ENCODE measurements around the gene LRRFIP1. TPM values are rescaled to one million over a fixed set of nuclear protein-coding genes. Genes with fewer than 3 reads are reported as not detected.

The LRRFIP1 gene
- total RNA-seq, 2 experiments from 2014 or later, result 242 to 248 TPM

DNA sequence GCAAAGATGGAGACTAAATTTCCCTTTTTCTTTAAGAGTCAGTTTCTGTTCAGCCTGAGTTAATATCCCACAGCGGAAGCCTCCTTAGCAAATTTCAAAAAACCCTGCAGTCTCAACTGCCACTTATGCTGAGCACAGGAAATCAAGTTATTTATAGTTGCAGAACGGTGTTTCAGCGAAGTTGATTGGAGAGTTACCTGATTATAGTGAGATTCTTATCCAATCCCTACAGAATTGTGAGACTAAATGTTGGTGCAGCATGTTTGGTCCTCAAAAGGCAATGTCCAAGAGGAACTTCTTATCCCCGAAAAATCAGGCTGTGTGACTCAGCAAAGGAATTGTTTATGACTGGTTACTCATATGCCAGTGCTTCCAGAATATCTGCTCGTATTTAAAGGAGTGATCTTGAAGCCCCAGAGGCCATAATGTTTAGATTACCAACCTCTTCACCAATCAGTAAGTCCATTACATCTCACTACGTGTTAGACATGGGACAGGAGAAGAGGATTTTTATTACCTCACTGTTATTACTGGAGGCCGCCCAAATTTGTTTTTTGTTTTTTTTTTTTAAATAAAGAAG is 67.9 kb downstream of the LRRFIP1 start:
- DNase-seq, result peak; percentile 50
- Mint-ChIP-seq H3K36me3 (ENCODE audit: low read depth) (peaks cover 47% of the 10 kb centered on the region), H3K27ac (peak overlapping the region; percentile 95), H3K9me3 (no peaks in the 10 kb centered on the region), H3K4me3 (peak overlapping the region; percentile 93), H3K27me3 (no peaks in the 10 kb centered on the region), H3K4me1 (peaks cover 58% of the 10 kb centered on the region)
- ChIA-PET POLR2A (interaction anchor here (1.4 to 13.2 kb wide), 5 partner anchors 12 to 92 kb away, joined by 4 to 385 read pairs (median 12); no protein-coding TSS in a partner anchor), CTCF (interaction anchor here (1.0 to 12.8 kb wide), 4 partner anchors 10 to 50 kb away, joined by 4 to 240 read pairs (median 14); no protein-coding TSS in a partner anchor)

DNA sequence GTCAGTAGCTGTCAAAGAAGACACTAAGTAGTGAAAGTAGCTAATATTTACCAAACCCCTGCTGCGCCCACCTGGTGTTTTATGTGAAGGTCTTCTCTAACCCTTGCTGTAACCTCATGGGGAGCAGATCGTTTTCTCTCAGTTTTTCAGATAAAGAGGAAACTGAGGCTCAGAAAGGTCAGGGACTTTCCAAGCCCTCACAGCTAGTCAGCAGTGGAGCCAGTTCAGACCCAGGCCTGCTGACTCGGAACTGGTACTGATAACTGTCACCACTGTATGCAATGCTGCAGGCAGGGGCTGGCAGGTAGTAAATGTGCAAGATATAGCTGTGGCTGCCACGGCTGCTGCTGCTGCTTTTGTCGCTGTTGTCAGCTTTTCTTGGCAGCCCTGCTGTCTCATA is 69.1 kb downstream of the LRRFIP1 start:
- Mint-ChIP-seq H3K4me1 (peaks cover 64% of the 10 kb centered on the region), H3K27me3 (no peaks in the 10 kb centered on the region), H3K27ac (peak overlapping the region; percentile 95), H3K9me3 (no peaks in the 10 kb centered on the region), H3K36me3 (ENCODE audit: low read depth) (peaks cover 52% of the 10 kb centered on the region), H3K4me3 (peak overlapping the region; percentile 93)
- CTCF ChIA-PET, result interaction anchor here (0.9 to 12.8 kb wide), 7 partner anchors 9 to 48 kb away, joined by 3 to 240 read pairs (median 12); no protein-coding TSS in a partner anchor
- peak; percentile 64 for DNase-seq
- POLR2A ChIA-PET, result interaction anchor here (1.1 to 13.2 kb wide), 8 partner anchors 9 to 49 kb away, joined by 4 to 385 read pairs (median 16); no protein-coding TSS in a partner anchor

DNA sequence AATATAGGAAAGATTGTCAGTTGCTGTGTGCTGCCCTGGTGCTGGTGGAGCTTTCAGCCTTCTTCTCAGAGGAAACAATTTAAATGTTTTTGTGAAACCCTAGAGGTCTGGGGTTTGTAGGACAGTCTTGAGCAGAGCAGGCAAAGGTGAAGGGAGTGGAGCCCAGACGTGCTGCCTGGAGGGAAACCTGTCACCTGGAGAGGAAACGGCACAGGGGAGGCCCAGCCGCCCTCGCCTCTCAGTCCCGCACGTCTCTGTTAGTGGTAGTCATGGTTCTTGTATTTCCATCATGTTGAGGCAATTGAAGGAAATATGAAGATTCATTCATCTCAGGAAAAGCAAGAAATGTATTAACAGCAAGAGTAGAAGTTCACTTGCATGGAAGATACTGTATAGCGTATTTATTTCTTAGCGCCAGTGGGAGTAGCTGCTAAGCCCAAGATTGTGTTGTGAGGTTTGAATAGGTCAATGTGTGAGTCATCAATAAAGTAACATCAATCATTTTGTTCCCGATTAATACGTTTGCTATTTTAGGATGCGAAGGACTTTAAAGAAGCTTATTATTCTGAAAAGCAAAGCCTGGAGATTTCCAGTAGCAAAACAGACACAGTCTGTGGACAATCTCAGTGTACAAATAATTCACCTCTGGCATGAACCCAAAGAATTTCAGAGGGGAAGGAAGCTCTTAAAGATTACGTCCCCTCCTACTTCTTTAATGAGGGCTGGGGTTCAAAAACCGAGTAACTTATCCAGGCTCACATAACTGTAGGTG is 70.4 kb downstream of the LRRFIP1 start:
- Mint-ChIP-seq H3K4me1 (peaks cover 77% of the 10 kb centered on the region), H3K4me3 (peak overlapping the region; percentile 93)
- CTCF ChIA-PET, result interaction anchor here (0.9 to 12.8 kb wide), 9 partner anchors 10 to 47 kb away, joined by 3 to 240 read pairs (median 6); no protein-coding TSS in a partner anchor

DNA sequence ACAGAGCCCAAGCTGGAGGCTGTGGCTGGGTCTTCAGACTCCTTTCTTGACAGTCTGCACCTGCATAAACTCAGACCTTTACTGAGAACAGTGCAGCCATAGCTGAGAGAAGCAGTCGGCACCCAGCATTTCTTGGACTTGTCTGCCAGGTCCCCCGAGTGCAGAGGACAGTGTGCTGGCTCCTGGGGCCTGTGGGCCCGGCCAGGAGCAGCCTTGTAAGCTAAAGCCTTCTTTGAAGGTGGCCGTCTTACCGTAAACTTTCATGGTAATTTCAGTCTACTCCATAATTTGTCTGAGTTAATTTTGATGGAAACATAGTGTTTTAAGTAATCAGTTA is 70.9 kb downstream of the LRRFIP1 start:
- H3K4me3 Mint-ChIP-seq, result peak overlapping the region; percentile 93
- peak overlapping the region; percentile 95 for H3K27ac Mint-ChIP-seq
- no peaks in the 10 kb centered on the region for H3K27me3 Mint-ChIP-seq
- H3K36me3 Mint-ChIP-seq (ENCODE audit: low read depth), result peaks cover 55% of the 10 kb centered on the region
- no peak for DNase-seq
- ChIA-PET POLR2A (interaction anchor here (1.1 to 13.2 kb wide), 6 partner anchors 10 to 504 kb away, joined by 3 to 385 read pairs (median 22); no protein-coding TSS in a partner anchor), CTCF (interaction anchor here (1.1 to 12.8 kb wide), 4 partner anchors 10 to 46 kb away, joined by 6 to 240 read pairs (median 17); no protein-coding TSS in a partner anchor)
- H3K9me3 Mint-ChIP-seq, result no peaks in the 10 kb centered on the region
- H3K4me1 Mint-ChIP-seq, result peaks cover 83% of the 10 kb centered on the region

More for the DNA sequence above, 70.4 kb downstream of the LRRFIP1 start:
- Mint-ChIP-seq H3K9me3 (no peaks in the 10 kb centered on the region), H3K36me3 (ENCODE audit: low read depth) (peaks cover 57% of the 10 kb centered on the region), H3K27me3 (no peaks in the 10 kb centered on the region), H3K27ac (peak overlapping the region; percentile 95)
- POLR2A ChIA-PET, result interaction anchor here (1.1 to 13.2 kb wide), 7 partner anchors 10 to 504 kb away, joined by 3 to 385 read pairs (median 21); no protein-coding TSS in a partner anchor
- DNase-seq, result no peak

DNA sequence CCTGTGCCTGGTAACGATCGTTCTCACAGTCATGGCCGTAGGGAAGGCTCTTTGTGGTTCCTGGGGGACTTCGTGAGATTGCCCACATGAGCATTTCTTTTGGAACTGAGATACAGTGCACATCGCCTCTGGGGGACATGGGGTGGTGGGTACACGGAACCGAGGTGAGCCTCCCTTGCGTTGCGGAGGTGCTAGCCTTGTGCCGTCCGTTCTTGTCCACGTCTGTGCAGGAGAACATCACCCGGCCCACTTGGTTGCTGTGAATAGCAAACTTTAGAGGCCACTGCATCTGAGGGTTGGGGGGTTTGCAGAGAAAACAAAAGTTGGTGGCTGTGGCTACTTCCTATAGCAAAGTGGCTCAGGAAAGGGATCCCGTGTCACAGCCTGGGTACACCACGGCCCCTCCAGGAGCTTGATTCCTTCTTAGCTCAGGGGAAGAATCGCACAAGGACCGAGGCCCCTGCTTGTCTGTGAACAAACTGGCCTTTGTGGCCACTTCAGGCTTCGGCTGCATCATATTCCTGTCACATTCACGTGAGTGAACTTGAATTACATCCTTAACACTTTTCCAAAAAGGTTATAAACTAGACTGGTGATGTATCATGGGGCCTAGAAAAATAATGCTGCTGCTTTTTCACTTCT is 72.6 kb downstream of the LRRFIP1 start:
- DNase-seq, result no peak
- POLR2A ChIA-PET, result interaction anchor here (1.2 to 6.6 kb wide), 4 partner anchors 9 to 199 kb away, joined by 3 to 143 read pairs (median 58); no protein-coding TSS in a partner anchor
- CTCF ChIA-PET, result interaction anchor here (1.1 to 4.7 kb wide), 4 partner anchors 26 to 46 kb away, joined by 3 to 42 read pairs (median 5); no protein-coding TSS in a partner anchor
- no peaks in the 10 kb centered on the region for H3K27me3 Mint-ChIP-seq
- H3K36me3 Mint-ChIP-seq (ENCODE audit: low read depth), result peaks cover 50% of the 10 kb centered on the region
- H3K4me1 Mint-ChIP-seq, result peaks cover 96% of the 10 kb centered on the region
- H3K27ac Mint-ChIP-seq, result peak overlapping the region; percentile 88
- peak overlapping the region; percentile 45 for H3K4me3 Mint-ChIP-seq
- H3K9me3 Mint-ChIP-seq, result no peaks in the 10 kb centered on the region

DNA sequence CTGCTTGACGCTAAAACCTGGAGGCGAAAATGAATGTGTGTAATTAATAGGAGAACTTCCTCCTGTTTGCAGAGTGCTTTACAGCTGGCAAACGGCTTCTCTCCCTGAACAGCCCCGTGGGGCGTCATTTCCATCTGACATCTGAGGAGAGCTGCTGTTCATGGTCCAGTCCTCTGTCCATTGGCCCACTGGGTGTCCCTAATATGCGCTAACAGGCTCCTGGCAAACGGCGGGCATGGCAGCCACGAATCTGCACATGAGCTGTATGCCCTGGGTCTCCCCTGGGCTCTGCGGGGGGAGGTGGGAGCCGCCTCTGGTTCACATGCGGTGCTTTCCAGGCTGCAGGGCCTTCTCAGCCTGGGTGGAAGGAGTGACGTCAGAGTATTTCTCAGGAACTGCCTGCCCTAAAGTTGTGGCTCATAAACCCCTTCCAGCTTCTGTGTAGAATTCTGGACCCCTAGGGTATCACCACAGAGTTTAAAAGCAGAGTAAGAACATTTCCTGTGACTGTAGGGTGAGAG is 73.2 kb downstream of the LRRFIP1 start:
- H3K4me1 Mint-ChIP-seq, result peaks cover 96% of the 10 kb centered on the region
- peak; percentile 70 for DNase-seq
- H3K36me3 Mint-ChIP-seq (ENCODE audit: low read depth), result peaks cover 46% of the 10 kb centered on the region
- CTCF ChIA-PET, result interaction anchor here (0.8 to 4.7 kb wide), 5 partner anchors 11 to 46 kb away, joined by 3 to 42 read pairs (median 5); no protein-coding TSS in a partner anchor
- H3K4me3 Mint-ChIP-seq, result peak overlapping the region; percentile 45
- no peaks in the 10 kb centered on the region for H3K27me3 Mint-ChIP-seq
- peak overlapping the region; percentile 88 for H3K27ac Mint-ChIP-seq
- H3K9me3 Mint-ChIP-seq, result no peaks in the 10 kb centered on the region
- POLR2A ChIA-PET, result interaction anchor here (1.2 to 6.6 kb wide), 4 partner anchors 10 to 263 kb away, joined by 3 to 143 read pairs (median 38); no protein-coding TSS in a partner anchor

DNA sequence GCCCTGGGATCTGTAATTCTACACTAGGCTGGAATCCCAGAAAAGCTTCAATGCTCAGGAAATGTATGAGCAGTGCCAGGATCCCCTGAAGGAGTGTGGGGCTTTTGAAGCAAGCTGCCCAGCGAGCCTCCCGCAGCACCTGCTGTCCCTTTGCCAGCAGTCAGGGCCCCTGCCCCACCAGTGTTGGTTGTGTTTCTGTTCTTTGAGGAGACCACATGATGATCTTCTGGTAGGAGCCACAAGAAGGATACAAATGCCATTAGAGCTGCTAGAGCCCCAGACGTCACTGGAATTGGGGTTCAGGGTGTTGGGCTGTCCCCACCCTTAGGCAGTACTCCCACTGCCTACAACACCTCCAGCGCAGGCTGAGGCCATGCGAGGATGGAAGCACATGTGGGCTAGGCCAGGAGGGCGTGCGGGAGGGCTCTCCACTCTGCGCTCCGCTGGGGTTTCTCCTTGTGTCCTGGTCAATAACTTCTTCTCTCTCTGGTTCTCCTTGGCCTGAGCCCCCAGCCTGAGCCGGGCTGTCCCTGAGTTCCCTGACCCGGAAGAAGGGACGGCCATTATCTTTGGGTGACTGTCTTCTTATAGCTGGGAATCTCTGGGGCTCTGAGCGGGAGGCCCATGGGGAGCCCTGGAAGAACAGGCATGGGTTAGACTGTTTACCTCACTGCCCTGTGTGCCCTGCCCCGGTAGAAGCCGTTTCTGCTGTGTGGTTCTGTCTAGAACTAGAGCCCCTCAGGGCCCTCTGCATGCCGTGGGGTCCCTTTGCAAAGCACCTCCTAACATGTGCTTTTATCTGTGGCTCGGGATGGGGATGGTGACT is 73.9 kb downstream of the LRRFIP1 start:
- no peaks in the 10 kb centered on the region for H3K9me3 Mint-ChIP-seq
- H3K4me3 Mint-ChIP-seq, result peak overlapping the region; percentile 67
- ChIA-PET CTCF (interaction anchor here (0.8 to 4.7 kb wide), 3 partner anchors 12 to 43 kb away, joined by 3 to 42 read pairs (median 5); no protein-coding TSS in a partner anchor), POLR2A (interaction anchor here (1.2 to 6.6 kb wide), 4 partner anchors 11 to 264 kb away, joined by 3 to 143 read pairs (median 38); no protein-coding TSS in a partner anchor)
- no peaks in the 10 kb centered on the region for H3K27me3 Mint-ChIP-seq
- H3K36me3 Mint-ChIP-seq (ENCODE audit: low read depth), result peaks cover 42% of the 10 kb centered on the region
- no peak for DNase-seq
- peaks cover 96% of the 10 kb centered on the region for H3K4me1 Mint-ChIP-seq
- peak overlapping the region; percentile 88 for H3K27ac Mint-ChIP-seq

DNA sequence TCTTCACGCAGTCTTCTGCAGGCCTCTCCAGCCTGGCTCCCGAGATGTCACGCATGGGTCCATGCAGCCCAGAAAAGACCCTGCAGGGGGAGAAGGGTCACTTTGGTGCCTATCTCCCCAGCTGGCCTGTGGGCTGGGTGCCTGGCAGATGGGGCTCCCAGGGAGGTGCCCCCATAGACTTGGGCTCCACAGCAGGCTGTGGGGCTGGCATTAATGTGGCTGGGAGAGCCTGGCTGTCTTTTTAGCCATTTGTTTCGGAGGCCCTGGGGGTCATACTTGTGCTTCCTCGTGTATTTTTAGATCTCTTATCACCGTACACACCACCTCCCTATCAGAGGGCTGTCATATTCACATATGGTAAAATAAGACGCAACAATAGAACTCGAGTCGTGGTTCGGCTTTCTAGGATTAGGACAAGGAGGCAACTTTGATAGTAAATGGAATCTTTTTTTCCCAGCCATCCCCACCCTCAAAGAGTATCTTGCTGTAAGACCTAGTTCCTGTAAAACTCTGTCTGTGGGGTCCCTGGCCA is 74.5 kb downstream of the LRRFIP1 start:
- ChIA-PET POLR2A (interaction anchor here (1.2 to 6.6 kb wide), 5 partner anchors 11 to 265 kb away, joined by 3 to 143 read pairs (median 4); no protein-coding TSS in a partner anchor), CTCF (interaction anchor here (1.5 to 4.7 kb wide), 2 partner anchors 10 to 28 kb away, joined by 9 to 42 read pairs; no protein-coding TSS in a partner anchor)
- peaks cover 41% of the 10 kb centered on the region for H3K36me3 Mint-ChIP-seq (ENCODE audit: low read depth)
- H3K27me3 Mint-ChIP-seq, result no peaks in the 10 kb centered on the region
- H3K27ac Mint-ChIP-seq, result peak overlapping the region; percentile 88
- H3K9me3 Mint-ChIP-seq, result no peaks in the 10 kb centered on the region
- peaks cover 96% of the 10 kb centered on the region for H3K4me1 Mint-ChIP-seq
- no peak for DNase-seq
- peak overlapping the region; percentile 67 for H3K4me3 Mint-ChIP-seq

DNA sequence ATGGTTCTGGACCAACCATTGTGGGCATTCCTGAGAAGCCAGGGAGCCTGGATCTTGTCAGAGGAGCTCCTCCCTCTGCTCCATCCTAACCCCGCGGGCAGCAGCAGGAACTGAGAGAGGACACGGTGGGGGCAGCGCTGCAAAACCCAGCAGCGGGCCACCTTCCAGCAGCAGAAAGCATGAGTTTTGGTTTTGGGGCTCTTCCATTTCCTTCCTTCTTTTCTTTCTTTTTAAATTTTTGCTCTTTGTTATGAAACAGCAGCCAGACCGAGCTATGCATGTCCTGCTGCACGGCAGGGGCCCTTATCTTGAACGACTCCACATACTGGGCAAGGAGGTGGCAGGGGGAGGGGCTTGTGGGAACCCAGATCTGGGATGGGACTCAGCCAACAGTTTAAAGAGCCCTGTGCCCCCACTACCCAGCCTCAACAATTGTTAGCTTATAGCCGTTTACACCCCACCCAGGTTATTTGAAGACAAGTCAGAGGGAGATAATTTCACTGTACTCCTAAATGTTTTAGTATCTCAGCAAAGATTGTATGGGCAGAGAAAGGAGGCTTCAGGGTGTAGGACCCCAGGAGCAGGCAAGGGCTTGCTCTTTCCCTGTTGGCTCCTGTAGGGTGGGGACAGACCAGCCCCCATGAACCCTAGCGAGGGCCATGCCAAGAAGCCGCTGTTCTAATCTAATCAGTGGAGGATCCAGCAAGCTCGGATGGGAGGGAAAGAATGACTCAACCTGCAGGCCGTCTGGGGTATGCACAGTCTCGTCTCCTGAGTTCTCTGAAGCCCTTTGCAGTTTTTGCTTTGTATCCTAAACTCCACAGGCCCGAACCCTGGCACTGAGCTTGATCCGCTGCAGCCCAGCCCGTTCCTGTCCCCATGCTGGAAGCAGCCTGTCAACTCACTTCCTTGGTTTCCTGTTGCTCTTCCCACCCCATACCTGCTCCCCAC is 75.3 kb downstream of the LRRFIP1 start:
- POLR2A ChIA-PET, result interaction anchor here (0.6 to 6.6 kb wide), 7 partner anchors 12 to 278 kb away, joined by 3 to 143 read pairs (median 4); no protein-coding TSS in a partner anchor
- Mint-ChIP-seq H3K27me3 (no peaks in the 10 kb centered on the region), H3K9me3 (no peaks in the 10 kb centered on the region), H3K27ac (peak overlapping the region; percentile 88), H3K36me3 (ENCODE audit: low read depth) (peaks cover 41% of the 10 kb centered on the region), H3K4me1 (peaks cover 95% of the 10 kb centered on the region), H3K4me3 (peak overlapping the region; percentile 67)
- CTCF ChIA-PET, result interaction anchor here (1.4 to 4.7 kb wide), 5 partner anchors 9 to 29 kb away, joined by 3 to 42 read pairs (median 8); no protein-coding TSS in a partner anchor
- peak; percentile 52 for DNase-seq

All from activated CD4-positive, alpha-beta memory T cell treated with anti-CD3 and anti-CD28 coated beads, Interleukin-2, amount 10 ng/mL, durations not matched to agents 7 days and 5 days (primary cell).